CD1c-positive myeloid dendritic cell (primary cell): ENCODE results near the gene TRMT6.

Experiments used
- DNase-seq: peaks from one replicate; pipeline ENCODE4 v3.0.0-alpha.2; 2016; ENCODE audit errors: extremely low spot score

The TRMT6 gene, protein sequence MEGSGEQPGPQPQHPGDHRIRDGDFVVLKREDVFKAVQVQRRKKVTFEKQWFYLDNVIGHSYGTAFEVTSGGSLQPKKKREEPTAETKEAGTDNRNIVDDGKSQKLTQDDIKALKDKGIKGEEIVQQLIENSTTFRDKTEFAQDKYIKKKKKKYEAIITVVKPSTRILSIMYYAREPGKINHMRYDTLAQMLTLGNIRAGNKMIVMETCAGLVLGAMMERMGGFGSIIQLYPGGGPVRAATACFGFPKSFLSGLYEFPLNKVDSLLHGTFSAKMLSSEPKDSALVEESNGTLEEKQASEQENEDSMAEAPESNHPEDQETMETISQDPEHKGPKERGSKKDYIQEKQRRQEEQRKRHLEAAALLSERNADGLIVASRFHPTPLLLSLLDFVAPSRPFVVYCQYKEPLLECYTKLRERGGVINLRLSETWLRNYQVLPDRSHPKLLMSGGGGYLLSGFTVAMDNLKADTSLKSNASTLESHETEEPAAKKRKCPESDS

DNA sequence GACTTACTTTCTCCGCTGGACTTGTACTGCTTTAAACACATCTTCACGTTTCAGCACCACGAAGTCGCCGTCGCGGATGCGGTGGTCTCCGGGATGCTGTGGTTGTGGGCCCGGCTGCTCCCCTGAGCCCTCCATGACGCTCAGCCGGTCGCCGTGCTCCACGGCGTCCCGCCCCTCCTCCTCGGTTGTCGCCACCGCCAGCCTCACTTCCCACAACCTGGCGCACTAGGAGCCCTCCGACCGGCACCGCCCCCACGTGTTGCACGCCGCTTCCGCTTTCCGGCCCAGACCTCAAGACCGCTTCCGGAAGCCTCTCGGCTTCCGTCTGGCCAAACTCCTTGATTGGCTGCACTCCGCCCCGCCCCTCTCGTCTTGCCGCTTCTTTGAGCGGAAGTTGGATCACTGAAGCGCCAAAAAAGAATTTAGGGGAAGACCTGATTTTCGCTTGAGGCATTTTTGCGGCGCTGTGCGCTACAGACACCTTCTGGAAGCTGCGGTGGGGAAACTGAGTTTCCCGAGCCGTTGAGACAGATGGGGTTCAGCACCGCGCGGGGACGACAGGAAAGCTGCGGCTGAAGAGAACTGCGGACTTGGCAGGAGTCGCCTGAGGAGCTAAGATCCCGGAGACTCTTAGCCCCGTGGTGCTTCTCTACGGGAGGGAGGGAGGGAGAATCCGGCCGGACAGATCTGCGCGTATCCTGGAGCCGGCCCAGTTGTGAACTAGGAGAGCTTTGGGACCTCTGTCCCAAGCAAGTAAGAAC is at the start of gene TRMT6, which contains the start of gene MCM8:
TSS of gene TRMT6 (minus strand) at position 263 of the 761 bp plus-strand sequence. CDS start at position 135, 128 bp downstream.
TSS of gene MCM8 (plus strand) at position 382 of the 761 bp plus-strand sequence. CDS start 1,364 bp downstream, outside the sequence.
- peak; percentile 98 for DNase-seq

DNA sequence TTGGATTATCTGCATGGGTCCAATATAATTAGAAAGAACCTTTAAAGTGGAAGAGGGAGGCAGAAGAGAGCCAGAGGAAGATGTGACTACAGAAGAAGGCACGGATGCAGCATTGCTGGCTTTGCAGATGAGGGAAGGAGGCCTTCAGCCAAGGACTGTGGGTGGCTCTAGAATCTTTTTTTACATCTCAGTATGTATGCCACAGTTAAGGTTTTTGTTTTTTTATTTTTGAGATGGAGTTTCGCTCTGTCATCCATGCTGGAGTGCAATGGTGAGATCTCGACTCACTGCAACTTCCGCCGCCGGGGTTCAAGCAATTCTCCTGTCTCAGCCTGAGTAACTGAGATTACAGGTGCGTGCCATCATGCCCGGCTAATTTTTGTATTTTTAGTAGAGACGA is 49.5 kb upstream of the TRMT6 start:
- DNase-seq: no peak

DNA sequence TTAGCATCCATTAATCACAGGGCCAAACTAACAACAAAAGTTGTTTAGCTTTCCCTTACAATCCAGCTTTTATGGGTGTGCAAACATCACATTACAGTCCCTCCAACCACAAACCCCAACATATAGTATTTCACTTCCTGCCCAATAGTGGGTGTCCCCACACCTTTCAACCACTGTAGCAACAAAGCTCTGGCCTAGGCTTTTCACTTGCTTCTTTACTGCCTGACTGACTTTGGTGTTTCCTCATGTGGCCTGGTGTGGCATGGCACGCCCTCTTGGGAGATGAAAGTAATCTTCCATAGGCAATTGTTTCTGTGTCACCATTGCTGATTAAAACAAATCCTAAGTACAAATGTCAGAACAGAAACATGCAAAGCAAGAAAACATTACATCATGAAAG is 46.4 kb upstream of the TRMT6 start:
- DNase-seq: peak; percentile 11

DNA sequence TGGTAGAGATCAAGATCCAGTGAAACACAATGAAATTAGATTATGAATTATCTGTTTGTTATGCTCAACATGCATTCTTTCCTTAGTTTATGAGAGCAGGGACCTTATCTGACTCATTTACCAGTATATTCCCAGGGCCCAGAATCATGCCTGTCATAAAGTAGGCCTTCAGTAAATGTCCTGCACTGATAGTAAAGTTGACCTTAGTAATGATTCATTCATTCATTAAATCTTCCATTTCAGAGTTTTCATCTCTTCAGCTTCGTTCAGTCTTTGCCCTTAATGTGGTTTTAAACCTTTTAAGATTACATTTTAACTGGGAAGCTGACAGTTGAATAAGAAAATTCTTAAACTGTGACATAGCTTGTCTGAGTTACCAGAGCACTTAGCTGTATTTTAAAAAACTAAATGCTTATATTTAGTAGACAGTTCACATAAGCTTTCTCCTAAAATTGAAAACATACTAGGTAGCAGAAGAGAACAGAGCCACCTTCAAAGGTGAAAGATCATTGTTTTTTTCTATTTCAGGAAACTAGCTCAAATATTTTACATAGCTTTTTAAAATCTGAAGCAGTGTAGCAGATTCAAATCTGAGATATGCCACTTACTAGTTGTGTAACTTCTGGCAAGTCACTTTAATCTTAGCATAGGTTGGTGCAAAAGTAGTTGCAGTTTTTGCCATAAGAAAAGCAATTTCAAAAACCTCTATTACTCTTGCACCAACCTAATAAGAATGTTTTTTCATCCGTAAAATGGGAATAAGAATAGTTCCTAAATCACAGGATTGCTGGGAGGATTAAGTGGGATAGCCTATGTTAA is 41.5 kb upstream of the TRMT6 start:
- DNase-seq: no peak

DNA sequence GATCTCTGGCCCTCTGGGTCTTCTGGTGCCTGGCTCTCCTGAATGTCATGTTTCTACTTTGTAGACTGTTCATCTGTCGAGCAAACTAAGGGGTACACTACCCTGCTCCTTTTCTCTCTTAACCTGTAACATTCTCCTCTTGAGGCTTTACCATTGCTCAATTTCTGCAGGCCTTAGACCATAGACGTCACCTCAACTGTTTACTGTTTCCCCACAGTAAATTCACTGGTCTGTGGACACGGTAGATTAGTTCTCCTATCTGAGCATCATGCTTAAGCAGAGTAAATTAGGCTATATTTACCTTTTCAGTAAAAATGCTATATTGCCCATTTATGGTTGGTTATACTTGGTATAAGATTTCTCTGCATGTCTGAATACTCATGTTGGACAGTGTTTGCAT is 40.6 kb upstream of the TRMT6 start:
- no peak for DNase-seq

DNA sequence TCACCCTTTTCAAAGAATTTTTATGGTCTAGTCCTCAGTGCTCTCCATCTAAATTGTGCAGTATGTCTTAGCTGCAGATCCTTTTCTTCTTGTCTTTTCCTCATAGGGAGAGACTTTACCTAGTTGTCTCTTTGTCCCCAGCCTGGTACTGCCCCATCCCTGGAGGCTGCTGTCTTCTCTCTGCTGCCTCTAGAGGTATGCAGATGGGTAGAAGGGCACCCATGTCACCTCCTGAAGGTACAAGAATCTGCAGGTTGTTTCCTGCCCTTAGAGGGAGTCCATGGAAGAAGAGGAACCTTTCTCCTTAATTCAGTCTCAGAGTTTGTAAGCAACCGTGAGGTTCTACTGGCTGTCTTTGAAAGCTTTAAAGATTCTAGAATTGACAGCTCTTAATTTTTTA is 39.2 kb upstream of the TRMT6 start:
- DNase-seq: no peak

DNA sequence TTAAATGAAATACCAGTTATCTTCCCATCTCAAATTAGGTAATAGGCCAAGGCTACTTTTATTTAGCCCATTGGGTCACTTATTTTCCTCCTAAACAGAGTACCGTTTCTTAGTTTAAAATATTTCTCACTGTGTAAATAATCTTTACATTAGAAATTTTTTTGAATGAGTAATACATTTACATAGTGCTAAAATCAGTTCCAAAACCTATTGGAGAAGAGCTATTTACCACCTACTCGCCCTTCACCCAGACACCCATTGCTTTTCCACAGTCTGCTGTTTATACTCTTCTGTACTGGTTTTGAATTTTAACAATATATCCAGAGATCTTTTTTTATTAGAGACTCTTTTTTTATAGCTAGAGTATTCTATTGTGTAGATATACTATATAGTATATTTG is 37.0 kb upstream of the TRMT6 start:
- no peak for DNase-seq

DNA sequence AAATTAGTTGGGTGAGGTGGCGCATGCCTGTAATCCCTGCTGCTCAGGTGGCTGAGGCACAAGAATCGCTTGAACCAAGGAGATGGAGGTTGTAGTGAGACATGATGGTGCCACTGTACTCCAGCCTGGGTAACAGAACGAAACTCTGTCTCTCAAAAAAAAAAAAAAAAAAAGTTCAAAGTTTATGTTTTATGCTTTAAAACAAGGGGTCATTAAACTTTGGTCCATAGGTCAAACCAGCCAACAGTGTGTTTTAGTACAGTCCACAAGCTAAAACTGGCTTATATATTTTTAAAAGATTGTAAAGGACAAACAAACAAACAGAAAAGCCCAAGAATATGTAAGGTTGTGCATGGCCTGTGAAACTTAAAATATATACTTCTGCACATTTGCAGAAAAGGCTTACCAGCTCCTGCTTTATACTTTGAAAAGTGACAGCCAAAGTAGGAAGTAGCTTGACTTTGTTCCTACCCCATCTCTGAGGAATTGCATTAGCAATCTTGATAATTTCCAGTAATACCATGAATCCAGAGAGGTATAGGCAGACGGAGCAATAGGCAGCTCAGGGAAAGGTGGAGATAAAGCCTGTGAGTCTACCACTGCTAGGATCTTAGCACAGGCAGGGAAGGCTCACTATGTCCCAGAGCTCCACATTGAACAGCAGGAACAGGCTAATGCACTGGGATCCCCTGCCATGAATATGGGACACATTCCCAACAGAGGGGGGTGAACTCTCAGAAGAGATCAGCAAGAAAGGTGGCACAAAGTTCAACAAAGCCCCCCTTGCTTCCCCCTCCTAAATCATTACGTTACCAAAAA is 30.6 kb upstream of the TRMT6 start:
- DNase-seq: no peak

DNA sequence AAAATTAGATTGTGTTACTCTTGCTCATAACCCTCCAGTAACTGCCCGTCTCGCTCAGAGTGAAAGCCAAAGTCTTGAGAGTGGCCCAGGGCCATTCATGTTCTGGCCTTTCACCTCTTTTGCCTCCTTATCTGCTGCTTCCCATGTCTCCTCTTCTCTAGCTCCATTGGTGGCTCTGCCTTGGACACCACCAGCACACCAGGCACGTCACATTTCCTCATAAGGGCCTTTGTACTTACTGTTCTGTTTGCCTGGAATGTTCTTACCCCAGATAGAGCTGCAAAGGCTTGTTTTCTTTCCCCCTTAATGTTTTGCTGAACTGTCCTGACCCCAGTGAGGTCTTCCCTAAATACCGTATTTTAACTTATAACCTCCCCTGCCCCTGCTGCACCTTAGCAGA is 29.5 kb upstream of the TRMT6 start:
- no peak for DNase-seq

DNA sequence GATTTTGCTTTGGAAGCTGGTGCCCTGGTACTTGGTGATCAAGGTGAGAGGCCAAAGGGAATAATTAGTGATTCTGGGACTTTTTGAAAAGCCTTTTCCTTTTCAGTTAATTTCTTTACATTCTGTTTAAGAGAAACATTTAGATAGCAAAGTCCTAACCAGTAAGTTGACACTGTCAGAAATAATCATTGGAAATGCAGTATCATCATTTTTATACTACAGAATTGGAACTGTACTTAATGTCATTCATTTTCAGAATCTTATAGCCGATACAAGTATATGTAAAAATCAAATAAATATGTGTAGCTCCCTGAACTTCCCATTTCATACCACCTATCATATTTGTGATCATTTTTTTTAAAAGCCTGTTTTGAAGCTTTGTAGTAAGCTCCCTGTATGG is 27.6 kb upstream of the TRMT6 start:
- DNase-seq: no peak

DNA sequence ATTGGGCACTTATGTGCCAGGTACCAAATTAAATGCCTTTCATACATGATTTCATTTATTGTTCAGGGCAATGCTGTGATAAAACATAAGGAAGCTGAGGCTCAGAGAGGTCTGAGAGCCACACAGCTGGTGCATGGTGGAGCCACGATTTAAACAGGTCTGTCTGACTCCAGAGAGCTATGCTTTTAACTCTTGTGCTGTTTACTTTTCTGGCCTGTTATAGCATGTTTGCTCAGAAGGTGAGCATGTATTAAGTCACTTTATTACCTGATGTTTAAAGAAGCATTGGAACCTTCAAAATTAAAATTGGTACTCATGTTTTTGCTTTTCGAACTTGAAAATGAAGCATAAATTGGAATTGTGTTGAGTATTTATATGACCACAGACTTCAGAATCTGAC is 26.9 kb upstream of the TRMT6 start:
- no peak for DNase-seq

DNA sequence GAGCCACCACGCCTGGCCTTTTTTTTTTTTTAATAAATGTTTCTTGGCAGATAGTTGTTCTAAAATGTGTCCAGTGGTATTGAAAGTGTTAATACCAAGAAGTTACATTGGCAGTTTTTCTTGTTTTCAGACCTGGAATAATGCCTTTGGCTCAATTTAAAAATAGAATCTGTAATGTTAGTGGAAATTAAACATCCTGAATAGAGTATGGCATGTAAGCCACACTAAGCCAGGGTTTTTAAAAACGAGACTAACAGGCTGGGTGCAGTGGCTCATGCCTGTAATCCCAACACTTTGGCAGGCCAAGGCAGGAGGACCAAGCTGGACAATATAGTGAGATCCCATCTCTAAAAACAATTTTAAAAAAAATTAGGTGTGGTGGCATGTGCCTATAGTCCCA is 25.4 kb upstream of the TRMT6 start:
- DNase-seq: no peak

DNA sequence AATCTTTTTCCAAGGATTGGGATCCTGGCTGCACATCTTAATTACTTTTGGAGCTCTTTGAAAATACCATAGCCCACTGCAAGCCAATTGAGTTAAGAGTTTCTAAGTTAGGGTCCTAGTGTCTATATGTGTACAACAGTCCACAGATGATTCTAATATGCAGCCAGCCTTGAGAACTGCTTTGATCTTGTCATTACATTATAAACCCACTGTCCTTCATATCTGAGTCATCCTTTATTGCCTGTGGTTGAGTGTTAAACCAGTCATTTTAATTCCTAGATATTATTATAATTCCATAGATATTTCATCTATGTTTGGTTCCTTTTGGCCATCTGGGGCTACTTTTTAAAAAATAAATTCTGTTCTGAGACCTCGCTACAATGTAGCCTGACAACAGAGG is 24.2 kb upstream of the TRMT6 start:
- no peak for DNase-seq

DNA sequence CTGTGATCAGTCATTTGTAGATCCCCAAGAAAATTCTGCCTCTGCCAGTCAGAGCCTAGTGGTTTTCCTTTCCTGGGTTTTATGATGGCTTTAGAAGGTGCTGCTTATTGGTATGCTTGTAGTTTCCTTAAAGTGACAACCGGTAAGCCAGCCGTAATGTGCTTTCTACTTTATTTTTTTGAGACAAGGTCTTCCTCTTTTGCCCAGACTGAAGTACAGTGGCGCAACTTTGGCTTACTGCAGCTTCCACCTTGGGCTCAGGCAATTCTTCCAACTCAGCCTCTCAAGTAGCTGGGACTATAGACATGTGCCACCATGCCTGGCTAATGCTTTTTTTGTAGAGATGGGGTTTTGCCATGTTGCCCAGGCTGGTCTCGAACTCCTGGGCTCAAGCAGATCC is 23.6 kb upstream of the TRMT6 start:
- peak; percentile 23 for DNase-seq

DNA sequence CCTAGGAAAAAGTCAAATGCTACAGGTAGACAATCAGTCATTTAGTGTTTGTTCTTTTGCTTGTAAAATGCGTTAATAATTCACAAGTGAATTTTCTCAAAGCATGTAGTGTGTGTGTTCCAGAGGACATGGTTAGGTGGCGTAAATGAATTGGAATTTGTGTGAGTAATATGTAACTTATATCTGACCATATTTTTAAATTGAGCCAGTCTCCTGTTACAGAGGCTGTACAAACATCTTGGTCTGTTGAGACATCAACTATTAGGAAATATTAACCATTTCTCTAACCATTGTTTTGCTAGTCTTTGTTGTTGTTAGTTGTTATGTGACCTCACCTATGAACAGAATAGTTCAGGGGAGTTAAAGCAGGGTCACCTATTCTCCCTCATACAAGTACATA is 22.8 kb upstream of the TRMT6 start:
- DNase-seq: no peak

DNA sequence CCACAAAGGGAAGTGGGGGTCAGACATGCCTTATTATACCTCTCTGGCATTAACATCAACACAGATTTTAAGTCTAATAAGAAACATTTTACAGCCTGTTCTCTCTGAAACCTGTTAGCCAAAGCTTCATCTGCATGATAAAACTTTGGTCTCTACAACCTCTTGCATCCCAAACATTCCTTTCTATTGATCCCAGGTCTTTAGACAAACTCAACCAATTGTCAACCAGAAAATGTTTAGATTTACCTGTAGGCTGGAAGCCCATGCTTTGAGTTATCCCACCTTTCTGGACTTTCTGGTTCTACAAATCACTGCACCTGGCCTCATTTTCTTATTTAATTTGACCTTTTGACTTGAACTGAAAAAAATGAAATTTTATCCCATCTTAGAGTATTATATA is 20.9 kb upstream of the TRMT6 start:
- no peak for DNase-seq

DNA sequence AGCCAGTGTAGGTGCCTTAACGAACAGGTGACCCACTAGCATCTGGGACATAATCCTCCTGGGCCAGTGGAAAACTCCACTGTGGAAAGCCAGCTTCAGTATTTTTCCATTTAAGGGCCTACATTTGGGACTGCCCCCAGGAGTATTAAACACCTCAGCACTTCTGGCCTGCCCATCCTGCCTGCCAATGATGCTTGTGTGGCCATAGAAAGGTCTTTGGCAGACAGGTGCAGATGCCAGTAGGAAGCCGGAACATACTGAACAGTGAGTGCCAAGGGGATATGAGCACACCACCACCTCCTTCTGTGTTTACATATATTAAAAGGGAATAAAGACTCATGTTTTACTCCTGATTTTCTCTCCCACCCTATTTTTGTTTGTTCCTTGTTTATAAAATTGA is 20.0 kb upstream of the TRMT6 start:
- no peak for DNase-seq

DNA sequence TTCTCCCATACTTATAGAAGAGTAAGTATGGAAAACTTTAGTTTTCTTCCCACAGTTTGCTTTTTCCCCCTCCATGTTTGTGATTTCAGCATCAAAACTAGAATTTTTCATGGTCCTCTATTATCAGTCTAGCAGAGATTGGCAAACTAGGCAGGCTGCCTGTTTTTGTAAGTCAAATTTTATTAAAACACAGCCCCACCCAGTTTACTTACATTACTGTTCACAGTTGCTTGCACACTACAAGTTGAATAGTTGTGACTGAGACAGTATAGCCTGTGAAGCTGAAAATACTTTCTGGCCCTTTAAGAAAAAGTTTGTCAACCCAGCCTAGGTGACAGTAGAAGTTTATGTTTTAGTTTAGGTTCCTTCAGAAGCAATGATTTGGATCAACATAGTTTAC is 19.6 kb upstream of the TRMT6 start:
- DNase-seq: no peak

DNA sequence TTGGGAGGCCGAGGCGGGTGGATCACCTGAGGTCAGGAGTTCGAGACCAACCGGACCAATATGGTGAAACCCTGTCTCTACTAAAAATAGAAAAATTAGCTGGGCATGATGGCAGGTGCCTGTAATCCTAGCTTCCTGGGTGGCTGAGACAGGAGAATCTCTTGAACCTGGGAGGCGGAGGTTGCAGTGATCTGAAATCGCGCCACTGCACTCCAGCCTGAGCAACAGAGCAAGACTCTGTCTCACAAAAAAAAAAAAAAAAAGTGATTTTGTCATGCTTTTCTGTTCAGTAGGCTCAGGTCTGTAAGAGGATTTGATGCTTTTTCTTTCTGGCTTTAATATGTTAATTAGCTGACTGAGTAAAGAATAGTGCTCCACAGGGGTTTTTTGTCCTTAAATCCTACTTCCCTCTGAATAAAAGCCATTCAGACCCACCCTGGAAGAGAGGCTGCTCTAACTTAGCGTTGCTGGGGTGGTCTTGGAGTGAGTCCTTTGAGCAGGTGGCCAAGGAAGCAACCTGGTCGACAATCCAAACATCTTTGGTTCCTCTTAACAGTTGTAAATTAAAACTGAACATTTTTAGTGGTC is 19.1 kb upstream of the TRMT6 start:
- DNase-seq: no peak

DNA sequence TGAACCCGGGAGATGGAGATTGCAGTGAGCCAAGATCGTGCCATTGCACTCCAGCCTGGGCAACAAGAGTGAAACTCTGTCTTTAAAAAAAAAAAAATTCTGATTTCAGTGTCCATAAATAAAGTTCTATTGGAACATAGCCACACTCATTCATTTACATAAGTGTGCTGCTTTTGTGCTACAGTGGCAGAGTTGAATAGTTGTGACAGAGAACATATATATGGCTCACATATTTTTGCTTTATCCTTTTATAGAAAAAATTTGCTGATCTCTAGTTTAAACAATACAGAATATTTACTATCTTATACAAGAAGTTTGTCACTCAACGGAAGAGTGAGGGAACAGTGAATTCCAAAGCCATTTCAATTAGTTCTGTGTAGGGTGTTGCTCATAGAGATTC is 18.1 kb upstream of the TRMT6 start:
- no peak for DNase-seq

DNA sequence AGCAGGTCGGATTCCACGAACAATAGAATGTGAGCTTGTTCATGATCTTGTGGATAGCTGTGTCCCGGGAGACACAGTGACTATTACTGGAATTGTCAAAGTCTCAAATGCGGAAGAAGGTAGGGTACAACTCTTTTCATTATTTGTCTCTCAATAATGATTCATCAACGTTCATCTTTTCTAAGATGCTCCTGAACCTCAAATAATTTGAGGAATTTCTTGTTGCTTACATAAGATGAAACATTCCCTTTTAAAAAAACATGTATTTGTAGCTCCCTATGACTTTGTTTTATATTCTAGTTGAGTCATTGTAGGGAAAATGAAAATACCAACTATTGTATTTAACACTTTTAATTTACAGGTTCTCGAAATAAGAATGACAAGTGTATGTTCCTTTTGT is 17.1 kb upstream of the TRMT6 start:
- DNase-seq: no peak
